HG02610 (cell line): ENCODE data around the gene CLMP.
A peak's percentile ranks its signal among the peaks of the same experiment; 100 is the strongest.
"Not testable (repeated sequence)": the region's sequence is repeated elsewhere in the genome, so short reads cannot be mapped to it uniquely, and the experiment has no call there.

Source experiments
- ATAC-seq: cut with Tn5 transposase; IDR thresholded peaks from one replicate; pipeline ENCODE4 v1.9.1; 2021; ENCODE audit warnings: mild to moderate bottlenecking, moderate library complexity; ENCODE audit not compliant: unreplicated experiment

Gene CLMP

DNA sequence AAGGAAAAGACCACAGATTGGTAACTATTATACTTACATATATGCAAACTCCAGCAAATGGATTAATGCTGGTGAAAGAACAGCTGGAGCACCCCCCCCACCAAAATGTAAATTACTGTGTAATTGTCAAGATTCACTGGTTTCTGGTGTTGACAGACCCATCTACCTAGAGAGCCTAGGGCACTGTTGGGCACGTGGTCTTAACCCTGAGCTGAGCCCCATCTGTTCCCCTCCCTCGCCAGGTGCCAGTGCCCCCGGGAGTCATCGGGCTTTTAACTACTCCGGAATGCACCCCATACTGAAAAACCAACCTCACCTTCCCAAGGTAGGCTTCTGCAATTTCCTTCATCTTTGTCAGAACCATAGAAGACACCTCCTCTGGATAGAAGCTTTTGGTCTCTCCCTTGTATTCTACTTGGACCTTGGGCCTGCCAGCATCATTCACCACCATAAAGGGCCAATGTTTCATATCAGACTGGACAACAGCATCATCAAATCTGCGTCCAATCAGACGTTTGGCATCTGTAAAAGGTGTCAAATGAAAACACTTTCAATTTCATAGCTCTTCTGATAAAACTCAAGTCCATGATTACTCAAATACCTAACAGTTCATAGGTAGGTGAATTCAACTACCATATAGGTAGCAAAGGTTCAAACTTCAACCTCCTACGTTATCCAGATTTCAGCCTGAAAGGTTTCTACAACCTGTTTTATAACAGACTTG lies 134.6 kb downstream of the CLMP start:
- no peak for ATAC-seq

DNA sequence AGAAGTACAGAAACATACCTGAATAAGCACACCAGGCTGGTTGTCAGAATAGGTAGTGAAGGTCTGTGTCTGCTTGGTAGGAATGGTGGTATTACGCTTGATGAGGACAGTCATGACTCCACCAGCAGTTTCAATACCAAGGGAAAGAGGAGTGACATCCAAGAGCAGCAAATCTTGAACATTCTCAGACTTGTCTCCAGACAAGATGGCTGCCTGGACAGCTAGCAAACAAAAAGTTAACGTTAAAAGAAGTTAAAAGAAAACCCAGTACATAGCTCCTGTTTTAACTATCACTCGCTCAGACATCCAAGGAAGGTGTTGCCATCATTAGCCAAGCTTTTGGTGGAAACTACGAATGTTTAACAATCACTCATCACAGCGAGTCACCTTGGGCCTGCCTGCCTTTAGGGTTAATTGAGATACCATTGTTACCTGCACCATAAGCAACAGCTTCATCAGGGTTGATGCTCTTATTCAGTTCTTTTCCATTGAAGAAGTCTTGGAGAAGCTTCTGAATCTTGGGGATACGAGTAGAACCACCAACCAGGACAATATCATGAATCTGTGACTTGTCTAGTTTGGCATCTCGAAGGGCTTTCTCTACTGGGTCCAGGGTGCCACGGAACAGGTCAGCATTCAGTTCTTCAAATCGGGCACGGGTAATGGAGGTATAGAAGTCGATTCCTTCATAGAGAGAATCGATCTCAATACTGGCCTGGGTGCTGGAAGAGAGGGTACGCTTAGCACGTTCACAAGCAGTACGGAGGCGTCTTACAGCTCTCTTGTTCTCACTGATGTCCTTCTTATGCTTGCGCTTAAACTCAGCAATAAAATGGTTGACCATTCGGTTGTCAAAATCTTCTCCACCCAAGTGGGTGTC lies 135.8 kb downstream of the CLMP start:
- not testable (repeated sequence) for ATAC-seq

- no peak for ATAC-seq
Observed at GRCh38 chr11:123057661-123058305, 137.3 kb downstream of the CLMP start.

- no peak for ATAC-seq
Observed at GRCh38 chr11:123056835-123057491, 138.1 kb downstream of the CLMP start.

GRCh38 chr11:123055191-123055901 lies 139.7 kb downstream of the CLMP start:
- ATAC-seq, result no peak

DNA sequence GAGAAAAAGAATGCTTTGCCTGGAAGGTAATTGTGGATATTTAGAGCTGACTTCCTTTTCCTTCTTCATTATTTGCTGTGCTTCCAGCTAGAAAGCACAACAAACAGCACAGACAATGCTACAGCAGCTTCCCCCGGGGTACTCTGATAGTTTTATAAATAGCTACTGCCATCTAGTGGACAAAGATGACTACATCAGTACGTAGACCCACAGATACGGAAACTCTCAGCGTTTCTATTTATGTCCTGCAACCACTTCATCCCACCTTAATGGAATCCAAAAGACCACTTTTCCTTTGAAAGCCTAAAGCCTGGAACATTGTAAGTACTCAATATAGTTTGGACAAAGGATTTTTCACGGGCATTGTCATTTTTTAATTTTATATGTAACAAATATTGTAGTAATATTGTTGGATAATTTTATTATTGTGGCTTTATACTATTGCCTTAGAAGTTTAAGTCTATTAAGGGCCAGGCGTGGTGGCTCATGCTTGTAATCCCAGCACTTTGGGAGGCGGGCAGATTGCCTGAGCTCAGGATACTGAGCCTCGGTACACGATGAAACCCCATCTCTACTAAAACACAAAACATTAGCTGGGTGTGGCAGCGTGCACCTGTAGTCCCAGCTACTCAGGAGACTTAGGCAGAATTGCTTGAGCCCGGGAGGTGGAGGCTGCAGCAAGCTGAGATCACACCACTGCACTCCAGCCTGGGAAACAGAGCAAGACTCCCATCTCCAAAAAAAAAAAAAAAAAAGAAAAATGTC lies 140.6 kb downstream of the CLMP start:
- ATAC-seq, result peak; percentile 53

DNA sequence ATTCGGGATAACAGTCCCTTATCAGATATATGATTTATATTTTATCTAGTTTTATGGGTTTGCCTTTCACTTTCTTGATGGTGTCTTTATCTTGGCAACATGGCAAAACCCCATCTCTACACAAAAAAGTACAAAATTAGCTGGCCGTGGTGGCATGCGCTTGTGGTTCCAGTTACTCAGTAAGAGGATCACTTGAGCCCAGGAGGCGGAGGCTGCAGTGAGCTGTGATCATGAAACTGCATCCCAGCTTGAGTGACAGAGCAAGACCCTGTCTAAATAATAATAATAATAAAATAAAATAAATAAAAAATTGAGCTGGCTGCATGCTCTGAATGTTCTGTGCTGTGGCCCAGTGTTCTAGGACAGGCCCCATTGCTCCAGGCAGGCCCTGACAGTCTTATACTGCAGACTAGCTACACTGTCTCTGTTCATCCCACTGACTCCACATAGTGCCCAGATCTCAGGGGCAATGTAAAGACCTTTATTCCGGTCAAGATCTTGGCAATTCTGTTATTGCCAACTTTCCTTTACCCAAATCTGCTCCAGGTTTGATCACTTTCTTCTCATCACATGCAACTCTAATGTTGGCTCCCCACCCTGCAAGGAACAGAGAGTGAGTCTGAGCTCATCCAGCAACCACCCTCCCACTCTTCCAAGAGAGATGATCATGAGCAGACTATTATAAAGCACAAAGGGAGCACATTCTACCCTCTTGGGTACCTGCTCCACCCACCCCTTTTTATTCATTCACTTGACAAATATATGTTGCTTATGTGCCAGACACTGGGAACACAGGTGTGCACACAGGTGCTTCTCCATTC lies 141.9 kb downstream of the CLMP start:
- no peak for ATAC-seq

- no peak for ATAC-seq
Observed at GRCh38 chr11:123051634-123052033, 143.4 kb downstream of the CLMP start.

GRCh38 chr11:123051146-123051545 lies 143.9 kb downstream of the CLMP start:
- ATAC-seq, result no peak

DNA sequence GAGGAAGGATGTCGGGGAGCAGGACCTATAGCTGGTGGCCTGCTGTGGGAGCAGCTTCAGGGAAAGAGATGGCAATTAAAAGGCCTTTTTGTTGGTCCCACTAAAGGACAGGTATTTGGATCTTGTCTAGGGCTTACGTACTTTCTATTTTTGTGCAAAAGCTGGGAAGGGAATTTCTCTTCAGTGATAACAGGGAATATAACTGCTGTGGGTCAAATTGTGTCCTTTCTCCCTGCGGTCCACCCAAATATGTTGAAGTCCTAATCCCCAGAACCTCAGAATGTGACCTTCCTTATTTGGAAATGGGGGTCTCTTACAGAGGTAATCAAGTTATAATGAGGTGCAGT lies 147.1 kb downstream of the CLMP start:
- no peak for ATAC-seq

GRCh38 chr11:123047266-123047946 lies 147.6 kb downstream of the CLMP start:
- no peak for ATAC-seq

DNA sequence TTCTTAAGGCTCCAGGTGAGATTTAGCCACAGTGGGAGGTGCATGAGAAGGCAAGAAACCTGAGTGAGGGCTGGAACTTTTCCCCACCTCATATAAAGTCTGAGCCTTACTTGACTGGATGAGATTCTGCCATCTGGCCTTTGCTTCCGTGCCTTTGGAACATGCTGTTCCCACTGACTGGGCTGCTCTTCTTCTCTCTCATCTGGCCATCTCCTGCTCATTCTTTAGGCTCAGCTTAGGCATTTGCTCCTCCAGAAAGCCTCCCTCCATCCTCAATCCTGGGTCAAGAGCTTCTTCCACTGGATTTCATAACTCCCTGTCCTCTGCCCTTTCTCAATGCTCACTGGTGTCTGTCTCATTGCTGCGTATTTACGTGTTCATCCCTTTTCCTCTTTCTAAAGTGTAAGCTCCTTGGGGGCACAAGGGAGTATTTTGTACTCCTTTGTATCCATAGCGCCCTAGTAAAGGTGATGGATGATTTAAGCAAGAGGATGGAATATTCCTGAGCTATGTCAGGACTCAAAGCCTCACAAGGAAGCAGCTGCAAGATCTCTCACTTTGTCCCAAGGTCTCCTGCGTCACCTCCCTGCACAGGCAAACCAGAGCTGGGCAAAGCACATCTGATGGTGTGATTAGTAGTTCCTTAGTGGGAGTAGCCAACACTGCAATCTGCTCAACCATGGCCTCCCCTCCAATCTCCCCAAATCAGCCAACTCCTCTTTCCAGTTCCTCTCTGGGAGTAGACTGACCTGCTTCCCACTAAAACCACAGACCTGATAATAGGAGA lies 148.4 kb downstream of the CLMP start:
- no peak for ATAC-seq

DNA sequence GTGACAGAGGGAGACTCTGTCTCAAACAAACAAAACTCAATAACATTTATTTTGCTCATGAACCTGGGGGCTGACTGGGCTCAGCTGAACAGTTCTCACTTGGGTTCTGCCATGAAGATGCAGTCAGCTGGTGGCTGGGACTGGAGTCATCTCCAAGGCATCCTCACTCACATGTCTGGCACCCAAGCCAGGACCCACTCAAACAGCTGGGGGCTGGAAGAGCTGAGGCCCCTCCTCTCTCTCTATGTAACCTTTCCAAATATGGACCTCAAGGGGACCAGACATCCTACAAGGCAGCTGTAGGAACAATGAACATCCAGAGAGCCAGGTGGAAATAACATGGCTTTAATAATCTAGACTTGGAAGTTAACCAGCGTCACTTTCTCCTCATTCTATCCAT lies 149.9 kb downstream of the CLMP start:
- no peak for ATAC-seq

GRCh38 chr11:123041185-123041584 lies 153.9 kb downstream of the CLMP start:
- no peak for ATAC-seq

DNA sequence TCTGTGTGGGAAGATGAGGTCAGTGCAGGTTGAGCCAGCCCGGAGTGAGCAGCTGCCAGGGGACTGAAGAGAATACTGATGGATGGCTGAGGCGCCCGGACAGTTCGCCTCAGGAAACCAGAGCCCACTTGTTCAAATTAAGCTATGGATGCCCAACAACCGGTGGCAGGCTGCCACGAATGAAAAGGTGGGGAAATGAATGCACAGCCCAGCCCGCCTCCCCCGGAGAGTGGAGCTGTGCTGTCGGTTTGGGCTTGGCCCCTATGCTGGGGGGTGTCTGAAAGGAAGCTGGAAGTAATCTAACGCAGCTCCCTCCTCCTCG lies 155.0 kb downstream of the CLMP start:
- ATAC-seq, result no peak

DNA sequence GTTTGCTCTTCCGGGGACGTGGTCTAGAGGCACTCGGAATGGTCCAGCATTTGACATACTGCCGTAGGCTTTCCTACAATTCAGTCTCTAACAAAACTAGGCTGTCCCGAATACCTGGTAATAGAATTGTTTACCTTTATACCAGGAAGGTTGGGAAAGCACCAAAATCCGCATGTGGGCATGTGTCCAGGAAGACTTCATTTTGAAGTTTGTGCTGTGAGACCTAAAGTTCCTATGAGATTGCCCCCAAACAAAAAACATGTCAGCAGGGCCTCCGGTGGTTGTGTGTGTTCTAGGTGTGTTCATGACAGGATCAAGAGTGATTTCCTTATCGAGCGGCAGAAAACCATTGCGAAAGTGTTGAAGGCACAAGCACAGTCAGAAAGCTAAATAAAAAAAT lies 159.2 kb downstream of the CLMP start:
- no peak for ATAC-seq

DNA sequence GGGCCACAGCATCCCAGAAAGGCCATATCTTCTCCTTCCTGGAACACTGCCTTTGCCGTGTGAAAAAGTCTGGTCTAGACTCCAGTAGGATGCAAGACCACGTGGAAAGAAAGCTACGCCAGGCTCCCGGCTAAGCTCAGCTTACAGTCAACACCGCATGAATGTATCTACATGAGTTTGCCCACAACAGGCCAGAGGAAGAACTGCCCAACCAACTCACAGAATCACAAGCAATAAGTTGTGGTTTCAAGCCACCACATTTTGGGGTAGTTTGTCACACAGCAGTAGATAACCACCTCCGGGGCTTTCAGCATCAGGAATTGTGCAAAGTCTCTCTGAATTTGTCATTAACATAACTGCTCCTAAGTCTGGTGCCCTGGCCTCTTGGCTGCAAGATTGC lies 160.5 kb downstream of the CLMP start:
- no peak for ATAC-seq

- ATAC-seq, result no peak
Observed at GRCh38 chr11:123033895-123034294, 161.2 kb downstream of the CLMP start.
